Activated naive CD4-positive, alpha-beta T cell treated with anti-CD3 and anti-CD28 coated beads, Interleukin-2, amount 50 U/mL, for 16 hours (primary cell): ENCODE results near the gene AICDA.
"Not testable (repeated sequence)": the region's sequence is repeated elsewhere in the genome, so short reads cannot be mapped to it uniquely, and the experiment has no call there.

Source experiments
- DNase-seq: peaks from one replicate; pipeline ENCODE4 v3.0.0-alpha.2; 2020

Gene AICDA

GRCh38 chr12:8609061-8609570 is 3.5 kb downstream of the AICDA start:
- DNase-seq, result no peak

GRCh38 chr12:8606890-8607289 is 5.8 kb downstream of the AICDA start:
- DNase-seq, result no peak

- no peak for DNase-seq
Observed at GRCh38 chr12:8605057-8605456, 7.6 kb downstream of the AICDA start.

GRCh38 chr12:8603856-8604255 is 8.8 kb downstream of the AICDA start:
- DNase-seq, result no peak

- DNase-seq, result no peak
Observed at GRCh38 chr12:8603286-8603685, 9.4 kb downstream of the AICDA start.

- no peak for DNase-seq
Observed at GRCh38 chr12:8596561-8596960, 16.1 kb downstream of the AICDA start.

- DNase-seq, result no peak
Observed at GRCh38 chr12:8594072-8594471, 18.6 kb downstream of the AICDA start.

GRCh38 chr12:8593246-8593645 is 19.4 kb downstream of the AICDA start:
- DNase-seq, result no peak

GRCh38 chr12:8590842-8591545 is 21.7 kb downstream of the AICDA start:
- no peak for DNase-seq

GRCh38 chr12:8589679-8590078 is 23.0 kb downstream of the AICDA start:
- no peak for DNase-seq

GRCh38 chr12:8584478-8584877 is 28.2 kb downstream of the AICDA start:
- DNase-seq, result not testable (repeated sequence)

- DNase-seq, result no peak
Observed at GRCh38 chr12:8584004-8584403, 28.7 kb downstream of the AICDA start.

- DNase-seq, result no peak
Observed at GRCh38 chr12:8581098-8581784, 31.4 kb downstream of the AICDA start.

- no peak for DNase-seq
Observed at GRCh38 chr12:8577879-8578278, 34.8 kb downstream of the AICDA start.

GRCh38 chr12:8572507-8572906 is 40.2 kb downstream of the AICDA start:
- no peak for DNase-seq

GRCh38 chr12:8566525-8566924 is 46.1 kb downstream of the AICDA start:
- DNase-seq, result no peak

GRCh38 chr12:8566052-8566451 is 46.6 kb downstream of the AICDA start:
- not testable (repeated sequence) for DNase-seq

- no peak for DNase-seq
Observed at GRCh38 chr12:8564656-8565055, 48.0 kb downstream of the AICDA start.

- no peak for DNase-seq
Observed at GRCh38 chr12:8563356-8563755, 49.3 kb downstream of the AICDA start.

GRCh38 chr12:8562310-8562709 is 50.3 kb downstream of the AICDA start:
- no peak for DNase-seq

GRCh38 chr12:8561011-8561410 is 51.6 kb downstream of the AICDA start:
- DNase-seq, result no peak

- no peak for DNase-seq
Observed at GRCh38 chr12:8559676-8560075, 53.0 kb downstream of the AICDA start.

GRCh38 chr12:8556531-8557097 is 56.0 kb downstream of the AICDA start:
- DNase-seq, result no peak
